Measurements from ENCODE around the gene KLC4.
"Not testable (repeated sequence)": the region's sequence is repeated elsewhere in the genome, so short reads cannot be mapped to it uniquely, and the experiment has no call there.

KLC4 gene

GRCh38 chr6:43115365-43115764, 55.9 kb downstream of the KLC4 start:
- no peak overlapping the region for H3K27ac ChIP-seq

GRCh38 chr6:43117466-43117865, 58.0 kb downstream of the KLC4 start:
- H3K27me3 ChIP-seq; H3K4me3 ChIP-seq (ENCODE audit: low read depth in 1 of 2, low read length in 1 of 2); H3K27ac ChIP-seq; H3K36me3 ChIP-seq; H3K9me3 ChIP-seq; H3K4me1 ChIP-seq (ENCODE audit: control insufficient read depth in 1 of 2, insufficient read depth in 1 of 2, low read depth in 1 of 2, low read length in 1 of 2): not testable (repeated sequence)

More at GRCh38 chr6:43115365-43115764, 55.9 kb downstream of the KLC4 start:
- H3K36me3 ChIP-seq: no peaks in the 10 kb centered on the region
- peaks cover 9% of the 10 kb centered on the region in 2 experiments for H3K4me1 ChIP-seq (ENCODE audit: control insufficient read depth in 1 of 2, insufficient read depth in 1 of 2, low read depth in 1 of 2, low read length in 1 of 2)
- no peak overlapping the region for H3K4me3 ChIP-seq (ENCODE audit: low read depth in 1 of 2, low read length in 1 of 2)
- H3K9me3 ChIP-seq: no peaks in the 10 kb centered on the region
- no peak for TF ChIP-seq CTCF (IDR thresholded peaks at IDR 0.05)
- H3K27me3 ChIP-seq: no peaks in the 10 kb centered on the region

GRCh38 chr6:43119482-43119881, 60.1 kb downstream of the KLC4 start:
- Histone ChIP-seq H3K36me3 (no peaks in the 10 kb centered on the region), H3K27ac (no peak overlapping the region), H3K27me3 (no peaks in the 10 kb centered on the region), H3K9me3 (no peaks in the 10 kb centered on the region), H3K4me1 (ENCODE audit: control insufficient read depth in 1 of 2, insufficient read depth in 1 of 2, low read depth in 1 of 2, low read length in 1 of 2) (peaks cover 9% of the 10 kb centered on the region in 2 experiments), H3K4me3 (ENCODE audit: low read depth in 1 of 2, low read length in 1 of 2) (no peak overlapping the region)
- TF ChIP-seq CTCF (IDR thresholded peaks at IDR 0.05): no peak

GRCh38 chr6:43120101-43120763, 60.8 kb downstream of the KLC4 start:
- Histone ChIP-seq H3K27ac (no peak overlapping the region), H3K27me3 (no peaks in the 10 kb centered on the region), H3K4me1 (ENCODE audit: control insufficient read depth in 1 of 2, insufficient read depth in 1 of 2, low read depth in 1 of 2, low read length in 1 of 2) (peaks cover 9% of the 10 kb centered on the region in 2 experiments), H3K36me3 (no peaks in the 10 kb centered on the region), H3K9me3 (no peaks in the 10 kb centered on the region), H3K4me3 (ENCODE audit: low read depth in 1 of 2, low read length in 1 of 2) (no peak overlapping the region)
- no peak for TF ChIP-seq CTCF (IDR thresholded peaks at IDR 0.05)

GRCh38 chr6:43120944-43121913, 61.8 kb downstream of the KLC4 start:
- no peaks in the 10 kb centered on the region for H3K9me3 ChIP-seq
- no peak overlapping the region for H3K4me3 ChIP-seq (ENCODE audit: low read depth in 1 of 2, low read length in 1 of 2)
- no peaks in the 10 kb centered on the region for H3K27me3 ChIP-seq
- peaks cover 3 to 5% of the 10 kb centered on the region in 2 experiments for H3K4me1 ChIP-seq (ENCODE audit: control insufficient read depth in 1 of 2, insufficient read depth in 1 of 2, low read depth in 1 of 2, low read length in 1 of 2)
- no peaks in the 10 kb centered on the region for H3K36me3 ChIP-seq
- no peak overlapping the region for H3K27ac ChIP-seq
- TF ChIP-seq CTCF (IDR thresholded peaks at IDR 0.05): no peak

GRCh38 chr6:43122146-43122545, 62.7 kb downstream of the KLC4 start:
- no peak overlapping the region for H3K27ac ChIP-seq
- H3K4me3 ChIP-seq (ENCODE audit: low read depth in 1 of 2, low read length in 1 of 2): no peak overlapping the region
- H3K27me3 ChIP-seq: no peaks in the 10 kb centered on the region
- no peaks in the 10 kb centered on the region for H3K9me3 ChIP-seq
- no peaks in the 10 kb centered on the region for H3K4me1 ChIP-seq (ENCODE audit: control insufficient read depth in 1 of 2, insufficient read depth in 1 of 2, low read depth in 1 of 2, low read length in 1 of 2)
- no peaks in the 10 kb centered on the region for H3K36me3 ChIP-seq
- no peak for TF ChIP-seq CTCF (IDR thresholded peaks at IDR 0.05)
